MM.1S (cell line): Measurements from ENCODE around the gene OR10G2.

Experiments used
- EZH2 ChIP-seq: fragments of 300-600 bp; sonication (generic); optimal IDR thresholded peaks from 2 replicates; pipeline ENCODE3; 2017; ENCODE audit warnings: low read depth, mild to moderate bottlenecking, antibody characterized with exemption, low read length, mixed read lengths
- TF ChIP-seq, protein P1 (sequence below): fragments of 300-600 bp; sonication (generic); IDR thresholded peaks from 2 replicates; pipeline ENCODE4 v1.5.1; 2016; ENCODE audit warnings: antibody characterized with exemption, low read length, mixed read lengths

DNA sequence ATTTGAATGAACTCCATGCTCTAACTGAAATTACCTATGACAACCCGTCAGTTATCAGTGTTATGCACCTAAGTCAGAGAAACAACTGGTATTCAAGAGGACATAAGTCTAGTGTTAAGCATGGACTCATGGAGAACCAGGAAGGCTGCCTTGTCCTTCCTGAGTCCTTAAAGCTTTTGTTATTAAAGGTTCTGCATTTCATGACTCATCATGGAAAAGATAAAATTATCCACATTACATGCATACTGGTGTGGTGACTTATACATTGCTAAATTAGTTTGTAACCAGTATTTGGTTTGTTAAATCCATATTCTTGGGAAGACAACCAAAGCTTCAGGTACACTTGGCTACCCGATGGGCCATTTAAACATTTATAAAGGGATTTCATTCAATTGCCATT, 45.3 kb upstream of the OR10G2 start:
- TF ChIP-seq, protein P1, sequence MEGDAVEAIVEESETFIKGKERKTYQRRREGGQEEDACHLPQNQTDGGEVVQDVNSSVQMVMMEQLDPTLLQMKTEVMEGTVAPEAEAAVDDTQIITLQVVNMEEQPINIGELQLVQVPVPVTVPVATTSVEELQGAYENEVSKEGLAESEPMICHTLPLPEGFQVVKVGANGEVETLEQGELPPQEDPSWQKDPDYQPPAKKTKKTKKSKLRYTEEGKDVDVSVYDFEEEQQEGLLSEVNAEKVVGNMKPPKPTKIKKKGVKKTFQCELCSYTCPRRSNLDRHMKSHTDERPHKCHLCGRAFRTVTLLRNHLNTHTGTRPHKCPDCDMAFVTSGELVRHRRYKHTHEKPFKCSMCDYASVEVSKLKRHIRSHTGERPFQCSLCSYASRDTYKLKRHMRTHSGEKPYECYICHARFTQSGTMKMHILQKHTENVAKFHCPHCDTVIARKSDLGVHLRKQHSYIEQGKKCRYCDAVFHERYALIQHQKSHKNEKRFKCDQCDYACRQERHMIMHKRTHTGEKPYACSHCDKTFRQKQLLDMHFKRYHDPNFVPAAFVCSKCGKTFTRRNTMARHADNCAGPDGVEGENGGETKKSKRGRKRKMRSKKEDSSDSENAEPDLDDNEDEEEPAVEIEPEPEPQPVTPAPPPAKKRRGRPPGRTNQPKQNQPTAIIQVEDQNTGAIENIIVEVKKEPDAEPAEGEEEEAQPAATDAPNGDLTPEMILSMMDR = no peak
- no peak for TF ChIP-seq EZH2
